Vagina (tissue), 2 donors: ENCODE data around the gene DOCK4.

Experiments
- POLR2A ChIP-seq, 2 donors: fragments of 450-650 bp; IDR thresholded peaks; one replicate each; pipeline ENCODE4 v1.6.1; 2017; ENCODE audit warnings: antibody characterized with exemption in 2 of 2, mild to moderate bottlenecking in 2 of 2, moderate library complexity in 2 of 2
- POLR2AphosphoS5 ChIP-seq, 2 donors: sonication (generic); formaldehyde crosslinking; IDR thresholded peaks; one replicate each; pipeline ENCODE4 v1.9.0; 2017; ENCODE audit warnings: antibody characterized with exemption in 2 of 2, mild to moderate bottlenecking in 2 of 2, low read depth in 1 of 2; ENCODE audit not compliant: insufficient read depth in 1 of 2
- TF ChIP-seq, protein P1 (sequence below), 3 experiments: fragments of 450-650 bp in 2 of 3; fragments of 200-600 bp in 1 of 3; sonication (generic) in 1 of 3; IDR thresholded peaks; one replicate each; pipeline ENCODE4 v1.5.1; 2017 to 2019; ENCODE audit warnings: antibody characterized with exemption in 3 of 3, mild to moderate bottlenecking in 2 of 3, moderate library complexity in 2 of 3

- TF ChIP-seq, protein P1, sequence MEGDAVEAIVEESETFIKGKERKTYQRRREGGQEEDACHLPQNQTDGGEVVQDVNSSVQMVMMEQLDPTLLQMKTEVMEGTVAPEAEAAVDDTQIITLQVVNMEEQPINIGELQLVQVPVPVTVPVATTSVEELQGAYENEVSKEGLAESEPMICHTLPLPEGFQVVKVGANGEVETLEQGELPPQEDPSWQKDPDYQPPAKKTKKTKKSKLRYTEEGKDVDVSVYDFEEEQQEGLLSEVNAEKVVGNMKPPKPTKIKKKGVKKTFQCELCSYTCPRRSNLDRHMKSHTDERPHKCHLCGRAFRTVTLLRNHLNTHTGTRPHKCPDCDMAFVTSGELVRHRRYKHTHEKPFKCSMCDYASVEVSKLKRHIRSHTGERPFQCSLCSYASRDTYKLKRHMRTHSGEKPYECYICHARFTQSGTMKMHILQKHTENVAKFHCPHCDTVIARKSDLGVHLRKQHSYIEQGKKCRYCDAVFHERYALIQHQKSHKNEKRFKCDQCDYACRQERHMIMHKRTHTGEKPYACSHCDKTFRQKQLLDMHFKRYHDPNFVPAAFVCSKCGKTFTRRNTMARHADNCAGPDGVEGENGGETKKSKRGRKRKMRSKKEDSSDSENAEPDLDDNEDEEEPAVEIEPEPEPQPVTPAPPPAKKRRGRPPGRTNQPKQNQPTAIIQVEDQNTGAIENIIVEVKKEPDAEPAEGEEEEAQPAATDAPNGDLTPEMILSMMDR (IDR thresholded peaks at IDR 0.05), result no peak
- TF ChIP-seq POLR2A (IDR thresholded peaks at IDR 0.05) (no peak), POLR2AphosphoS5 (IDR thresholded peaks at IDR 0.05; ENCODE audit: insufficient read depth in 1 of 2, low read depth in 1 of 2) (no peak)
Measured at GRCh38 chr7:111872450-111873325, 333.5 kb downstream of the DOCK4 start.
